Measurements from ENCODE around the gene TAF4B. TPM values are rescaled to one million over a fixed set of nuclear protein-coding genes. Genes with fewer than 3 reads are reported as not detected.

Gene TAF4B
- total and polyA plus RNA-seq, 9 of the 15 experiments (the other 6 are each of a cell fraction or from before 2014, with no cell fraction given) = 4.5 to 25.3 (median 20.5) TPM

DNA sequence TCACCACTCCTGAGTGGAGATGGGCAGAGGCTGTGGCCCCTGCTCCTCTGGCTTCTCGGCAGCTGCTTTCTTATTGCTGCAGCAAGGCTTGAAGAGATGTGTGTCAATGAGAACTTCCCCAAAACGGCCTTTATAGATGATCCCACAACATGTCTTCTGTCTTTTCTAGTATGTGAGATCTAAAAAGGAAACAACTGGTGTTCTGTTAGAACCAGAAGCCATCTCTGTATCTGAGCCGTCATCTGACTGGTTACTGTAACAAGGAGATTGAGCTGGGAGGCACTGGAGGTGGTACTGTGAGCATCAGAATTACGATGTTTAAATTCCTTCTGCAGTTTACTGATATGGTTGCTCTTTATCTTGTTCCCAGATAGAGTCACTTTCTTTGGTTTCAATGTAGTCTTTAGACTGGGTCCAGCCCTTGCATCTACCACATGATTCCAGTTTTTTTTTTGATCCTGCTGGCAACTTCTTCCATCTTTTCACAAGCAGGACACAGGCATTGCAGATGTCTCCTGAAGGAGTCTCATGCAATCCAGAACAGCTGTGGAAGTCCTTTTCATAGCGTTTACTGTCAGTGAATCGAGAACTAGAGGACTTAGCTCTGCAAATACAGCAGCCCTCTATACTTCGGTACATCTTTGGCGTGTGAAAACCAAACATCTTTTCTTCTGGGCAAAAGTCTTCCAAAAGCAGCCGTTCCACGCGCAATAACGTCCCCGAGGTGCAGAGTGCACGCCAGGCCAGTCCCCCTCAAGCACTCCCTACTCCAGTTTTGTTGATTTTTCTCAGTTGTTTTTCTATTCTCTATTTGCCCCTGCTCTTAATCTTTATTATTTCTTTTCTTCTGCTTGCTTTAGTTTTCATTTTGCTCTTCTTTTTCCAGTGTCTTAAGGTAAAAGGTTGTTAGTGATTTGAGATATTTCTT is 29.7 kb downstream of the TAF4B start (continued):
- TF ChIP-seq HDAC2 (IDR thresholded peaks at IDR 0.05) (0 out of 2 replicates have a peak, but pooled peaks have one; percentile 44), ZNF778 (CRISPR knock-in tag; IDR thresholded peaks at IDR 0.05) (no peak), MYBL2 (IDR thresholded peaks at IDR 0.05; ENCODE audit: low read depth) (no peak), MYBL2 (CRISPR knock-in tag; IDR thresholded peaks at IDR 0.05; ENCODE audit: borderline replicate concordance) (no peak), ZBTB7A (IDR thresholded peaks at IDR 0.05; ENCODE audit: borderline replicate concordance, control insufficient read depth, low read depth, low read length) (no peak), BRCA1 (IDR thresholded peaks at IDR 0.05) (no peak), BRCA1 (CRISPR knock-in tag; IDR thresholded peaks at IDR 0.05) (no peak), ZNF561 (CRISPR knock-in tag; conservative IDR thresholded peaks at IDR 0.05) (no peak), FOXK1 (CRISPR knock-in tag; IDR thresholded peaks at IDR 0.05; ENCODE audit: borderline replicate concordance) (no peak), WHSC1 (IDR thresholded peaks at IDR 0.05; ENCODE audit: low read length) (no peak), HNRNPL (IDR thresholded peaks at IDR 0.05; ENCODE audit: low read depth, low read length) (no peak), ZBTB8A (IDR thresholded peaks at IDR 0.05; ENCODE audit: partially characterized antibody) (no peak)

- Histone ChIP-seq H3K9me3 (replicated peaks; ENCODE audit: control insufficient read depth, insufficient read depth, low read depth, low read length) (no peaks in the 10 kb centered on the region), H3K9me1 (ENCODE audit: control insufficient read depth, insufficient read depth, low read length) (no peaks in the 10 kb centered on the region), H3K36me3 (ENCODE audit: control insufficient read depth, insufficient read depth, low read length) (no peaks in the 10 kb centered on the region), H3K4me1 (replicated peaks in 1 of 2; ENCODE audit: control insufficient read depth in 2 of 2, insufficient read depth in 2 of 2, low read length in 2 of 2) (peaks cover 0 to 5% of the 10 kb centered on the region in 2 experiments; a peak in 1 of 5 replicates), H3K27me3 (ENCODE audit: control insufficient read depth in 2 of 2, insufficient read depth in 2 of 2, low read length in 2 of 2) (no peaks in the 10 kb centered on the region), H4K20me1 (replicated peaks; ENCODE audit: control insufficient read depth, insufficient read depth, low read length) (no peaks in the 10 kb centered on the region), H3K27ac (ENCODE audit: extremely low read depth, low read depth, low read length) (no peak overlapping the region), H3K4me3 (no peak overlapping the region), H2AFZ (ENCODE audit: low read depth, low read length) (no peak overlapping the region), H3K9ac (ENCODE audit: insufficient read depth in 1 of 2, low read depth in 2 of 2, low read length in 2 of 2) (no peak overlapping the region), H3K4me2 (ENCODE audit: insufficient read depth, low read length) (no peak overlapping the region), H3K79me2 (ENCODE audit: control insufficient read depth, insufficient read depth, low read length) (peaks cover 45% of the 10 kb centered on the region)
- intact Hi-C loops (cut with micrococcal nuclease) (no loop called here), in situ Hi-C loops (cut with MboI) (no loop called here)
- POLR2A ChIA-PET = interaction anchor here (0.8 kb wide), 1 partner anchor 9 kb away, joined by 3 read pairs; no protein-coding TSS in a partner anchor
- CTCF ChIA-PET (ENCODE audit: low intra/inter-chr PET ratio) = no interaction called here
- 93% methylated on average over 3 of the region's 3 CpGs for WGBS (ENCODE audit: insufficient coverage, low coverage, missing lambda C conversion rate)
- FAIRE-seq (no peak), DNase-seq (ENCODE audit: extremely low read depth in 1 of 4, low spot score in 3 of 4) (no peak), ATAC-seq (no peak)
- BruUV-seq (replicated peaks) = no TSS peak
- TF ChIP-seq PBX2 (CRISPR knock-in tag; IDR thresholded peaks at IDR 0.05; ENCODE audit: low read depth) (no peak), PBX2 (tag; conservative IDR thresholded peaks at IDR 0.05; ENCODE audit: low read depth) (no peak), ZNF766 (CRISPR knock-in tag; conservative IDR thresholded peaks at IDR 0.05) (no peak), RBM25 (IDR thresholded peaks at IDR 0.05; ENCODE audit: low read depth, low read length, severe bottlenecking) (peak; percentile 26), NR0B1 (IDR thresholded peaks at IDR 0.05; ENCODE audit: partially characterized antibody) (no peak), RBM17 (IDR thresholded peaks at IDR 0.05; ENCODE audit: borderline replicate concordance, low read depth, low read length) (no peak)
Measured at GRCh38 chr18:26258711-26259110, 32.5 kb downstream of the TAF4B start.
